NB4 (cell line): ENCODE results near the gene TTC8.

Experiments
- DNase-seq: peaks from one replicate; pipeline ENCODE4 v3.0.0; 2010; ENCODE audit warnings: low read depth
- H3K4me3 ChIP-seq: one replicate; pipeline ENCODE4 v1.5.1; 2011; ENCODE audit warnings: mild to moderate bottlenecking, low read depth, low read length, moderate library complexity
- CTCF ChIP-seq: IDR thresholded peaks from one replicate; pipeline ENCODE4 v1.5.1; 2012; ENCODE audit warnings: low read depth, low read length
- MAX ChIP-seq: IDR thresholded peaks from 2 replicates; pipeline ENCODE4 v1.6.1; 2011; ENCODE audit warnings: low read depth, low read length
- MYC ChIP-seq: IDR thresholded peaks from 2 replicates; pipeline ENCODE4 v1.6.1; 2011; ENCODE audit warnings: low read depth, low read length
- POLR2A ChIP-seq: IDR thresholded peaks from 2 replicates; pipeline ENCODE4 v1.6.1; 2011; ENCODE audit warnings: mild to moderate bottlenecking; ENCODE audit not compliant: insufficient read length; ENCODE audit errors: extremely low read depth

TTC8 gene

GRCh38 chr14:88838015-88838414 lies 13.6 kb downstream of the TTC8 start:
- TF ChIP-seq MAX (no peak), MYC (no peak), CTCF (no peak), POLR2A (no peak)
- no peak overlapping the region for H3K4me3 ChIP-seq
- DNase-seq, result no peak

- no peak for TF ChIP-seq CTCF
- no peak for TF ChIP-seq MAX
- no peak for TF ChIP-seq MYC
- no peak for TF ChIP-seq POLR2A
- DNase-seq, result no peak
These were observed 16.5 kb downstream of the TTC8 start for GRCh38 chr14:88840926-88841325.

DNA sequence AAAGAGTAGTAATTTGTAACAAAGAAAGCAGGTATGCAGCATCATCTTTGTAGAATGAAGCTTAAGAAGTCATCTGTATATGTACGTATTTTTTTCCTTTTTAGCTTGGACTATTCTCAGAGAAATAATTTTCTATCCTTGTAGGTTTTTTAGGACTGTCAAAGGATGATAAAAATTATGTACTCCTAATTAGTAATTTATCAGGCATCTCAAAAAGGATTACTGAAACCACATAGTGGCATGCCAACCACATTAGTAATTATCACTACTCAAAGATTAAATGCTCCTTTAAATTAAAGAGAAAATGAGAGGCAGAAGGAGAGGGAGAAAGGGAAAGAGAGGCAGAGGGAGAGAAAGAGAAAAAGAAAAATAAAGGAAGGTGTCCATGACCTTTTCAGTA lies 17.3 kb downstream of the TTC8 start:
- no peak for DNase-seq
- TF ChIP-seq MAX, result no peak
- TF ChIP-seq MYC, result no peak
- no peak for TF ChIP-seq POLR2A
- TF ChIP-seq CTCF, result no peak
- no peak overlapping the region for H3K4me3 ChIP-seq

More at GRCh38 chr14:88840926-88841325, 16.5 kb downstream of the TTC8 start:
- H3K4me3 ChIP-seq, result no peak overlapping the region

DNA sequence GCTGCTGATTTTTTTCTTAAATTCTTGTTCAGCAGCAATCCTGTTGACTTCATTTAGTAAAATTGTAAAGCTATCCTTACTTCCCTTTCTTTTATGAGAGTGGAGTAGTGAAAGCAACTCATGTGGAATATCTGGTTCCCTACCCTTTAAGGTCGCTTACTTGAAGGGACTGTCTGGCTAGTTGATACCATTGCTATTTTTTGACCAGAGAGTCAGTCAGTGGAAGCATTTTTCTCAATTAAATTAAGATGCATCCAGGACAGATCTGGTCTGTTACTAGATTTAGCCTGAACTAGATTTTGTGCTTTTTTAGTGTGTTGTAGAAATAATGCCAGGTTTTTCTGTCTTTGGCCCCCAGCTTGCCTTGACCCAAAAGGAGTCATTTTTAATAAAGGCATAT lies 18.0 kb downstream of the TTC8 start:
- H3K4me3 ChIP-seq, result no peak overlapping the region
- TF ChIP-seq MYC, result no peak
- TF ChIP-seq MAX, result no peak
- DNase-seq, result no peak

DNA sequence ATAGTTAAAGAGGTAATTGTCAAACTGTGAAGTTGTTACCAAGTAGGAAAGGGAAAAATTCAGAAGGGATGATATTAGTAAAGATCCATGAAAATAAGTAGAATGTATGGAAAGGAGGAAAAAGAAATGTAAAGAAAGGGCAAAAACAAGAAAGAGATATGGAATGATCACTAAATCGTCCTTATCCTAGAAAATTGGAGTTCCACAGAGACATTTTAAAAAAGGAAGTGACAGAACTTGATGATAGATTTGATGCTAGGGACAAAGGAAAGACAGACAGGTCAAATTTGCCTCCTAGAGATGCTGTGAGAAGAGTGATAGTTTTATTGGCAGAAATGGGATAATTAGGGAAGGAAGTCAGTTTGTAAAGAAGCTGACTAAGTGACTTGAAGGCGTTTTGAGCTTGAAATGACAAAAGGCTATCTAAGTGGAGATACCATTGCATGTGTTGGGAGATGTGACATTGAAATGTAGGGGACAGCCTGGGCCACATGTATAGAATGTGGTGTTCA lies 20.6 kb downstream of the TTC8 start:
- no peak for DNase-seq
- no peak overlapping the region for H3K4me3 ChIP-seq
- no peak for TF ChIP-seq MAX
- TF ChIP-seq MYC, result no peak
- no peak for TF ChIP-seq POLR2A
- TF ChIP-seq CTCF, result no peak

DNA sequence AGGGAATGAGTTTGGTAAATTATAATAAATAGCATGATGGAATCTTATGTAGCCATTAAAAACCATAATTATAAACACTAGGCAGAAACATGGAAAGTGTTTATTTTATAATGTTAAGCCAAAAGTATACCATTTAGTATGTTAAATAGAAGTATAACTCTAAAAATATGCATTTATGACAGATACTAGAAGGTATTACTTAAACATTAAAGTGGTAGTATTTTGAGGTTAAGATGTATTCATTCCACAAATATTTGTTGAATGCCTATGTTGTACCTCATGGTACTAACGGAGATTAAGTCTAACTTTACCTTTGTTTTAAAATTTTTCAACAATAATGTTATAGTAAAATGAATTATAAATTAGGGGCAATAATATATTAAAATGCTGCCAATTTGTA lies 24.1 kb downstream of the TTC8 start:
- DNase-seq, result no peak
- H3K4me3 ChIP-seq, result no peak overlapping the region
- no peak for TF ChIP-seq CTCF
- no peak for TF ChIP-seq POLR2A
